RWPE1 (cell line): ENCODE data around the gene MYH10.
A peak's percentile ranks its signal among the peaks of the same experiment; 100 is the strongest.

ENCODE experiments used
- CTCF ChIA-PET: fragments of 350-600 bp; sonication (Branson Sonifier 250); formaldehyde crosslinking; extraction: SDS; loops from one replicate; lab custom pipeline; 2021; lab: Yijun Ruan, JAX
- POLR2A ChIA-PET: fragments of 400-600 bp; formaldehyde crosslinking; extraction: SDS; loops from one replicate; lab custom pipeline; 2020; ENCODE audit warnings: antibody characterized with exemption; ENCODE audit not compliant: low non-redundant PET; lab: Yijun Ruan, JAX
- DNase-seq: peaks from one replicate; pipeline ENCODE4 v3.0.0; 2012; ENCODE audit warnings: low spot score
- H3K27ac ChIP-seq: fragments of 450-650 bp; 2 replicates; pipeline ENCODE4 v1.5.1; 2017
- CTCF ChIP-seq: fragments of 450-650 bp; conservative IDR thresholded peaks from 2 replicates; pipeline ENCODE4 v1.5.1; 2017; ENCODE audit warnings: low read depth, mild to moderate bottlenecking

The MYH10 gene

GRCh38 chr17:8629371-8630226 is 926 bp downstream of the MYH10 start:
- CTCF ChIA-PET = interaction anchor here (0.5 kb wide), 1 partner anchor 10 kb away, joined by 7 read pairs; no protein-coding TSS in a partner anchor
- H3K27ac ChIP-seq = peak overlapping the region; percentile 82
- POLR2A ChIA-PET = no interaction called here
- no peak for TF ChIP-seq CTCF
- DNase-seq = peak; percentile 30

GRCh38 chr17:8628609-8629169 is 1.8 kb downstream of the MYH10 start:
- no peak for TF ChIP-seq CTCF
- CTCF ChIA-PET = interaction anchor here (0.7 kb wide), 1 partner anchor 29 kb away, joined by 3 read pairs; no protein-coding TSS in a partner anchor
- DNase-seq = no peak
- POLR2A ChIA-PET = no interaction called here
- H3K27ac ChIP-seq = peak overlapping the region; percentile 82; the same call in 1 of the 2 replicates

- POLR2A ChIA-PET = no interaction called here
Observed at GRCh38 chr17:8628172-8628571, 2.4 kb downstream of the MYH10 start.

GRCh38 chr17:8623591-8623990 is 6.9 kb downstream of the MYH10 start:
- POLR2A ChIA-PET = no interaction called here
- CTCF ChIA-PET = no interaction called here
- no peak for TF ChIP-seq CTCF
- no peak for DNase-seq
- no peak overlapping the region for H3K27ac ChIP-seq

More at GRCh38 chr17:8628172-8628571, 2.4 kb downstream of the MYH10 start:
- CTCF ChIA-PET = interaction anchor here (0.7 kb wide), 1 partner anchor 28 kb away, joined by 3 read pairs; no protein-coding TSS in a partner anchor
- DNase-seq = no peak
- TF ChIP-seq CTCF = no peak
- H3K27ac ChIP-seq = no peak overlapping the region

GRCh38 chr17:8622191-8622590 is 8.3 kb downstream of the MYH10 start:
- CTCF ChIA-PET = no interaction called here

GRCh38 chr17:8621585-8621984 is 8.9 kb downstream of the MYH10 start:
- CTCF ChIA-PET = no interaction called here
- POLR2A ChIA-PET = no interaction called here
- H3K27ac ChIP-seq = no peak overlapping the region
- DNase-seq = no peak
- no peak for TF ChIP-seq CTCF

More at GRCh38 chr17:8622191-8622590, 8.3 kb downstream of the MYH10 start:
- POLR2A ChIA-PET = no interaction called here
- no peak overlapping the region for H3K27ac ChIP-seq
- DNase-seq = no peak
- no peak for TF ChIP-seq CTCF
